AG20443 (cell line): ENCODE data around the gene LRRC57.

ENCODE experiments used
- DNase-seq: peaks from one replicate; pipeline ENCODE4 v3.0.0; 2012; ENCODE audit warnings: low spot score, mixed read lengths

Gene LRRC57

GRCh38 chr15:42490671-42491538 lies 57.7 kb downstream of the LRRC57 start, which contains the start of gene ZNF106:
TSS of gene ZNF106 (minus strand) at chr15:42491141. CDS start at chr15:42472289, 18,852 bp downstream.
- DNase-seq: peak; percentile 97

- DNase-seq: no peak
These were observed 58.3 kb downstream of the LRRC57 start for GRCh38 chr15:42490291-42490670.
